Liver (tissue), 3 donors: ENCODE measurements around the gene PGM1.

Experiments
- CTCF ChIP-seq: fragments of 150-350 bp; IDR thresholded peaks from 2 replicates; pipeline ENCODE4 v1.5.1; 2017; ENCODE audit warnings: improper control_type of control experiment, low read depth, low read length; ENCODE audit not compliant: missing input control
- MAX ChIP-seq: IDR thresholded peaks from 2 replicates; pipeline ENCODE4 v1.6.1; 2016; ENCODE audit warnings: antibody characterized with exemption
- NR2F2 ChIP-seq: IDR thresholded peaks from 2 replicates; pipeline ENCODE4 v1.6.1; 2016; ENCODE audit warnings: antibody characterized with exemption
- donor health status: healthy.
- donor health status: healthy.

GRCh38 chr1:63662841-63663240, 69.6 kb downstream of the PGM1 start:
- no peak for TF ChIP-seq MAX
- no peak for TF ChIP-seq CTCF
- TF ChIP-seq NR2F2: no peak
